Stomach (tissue), 4 donors: Measurements from ENCODE around the gene KLRC4.

Experiments used
- POLR2A ChIP-seq, 4 donors: fragments of 450-650 bp; IDR thresholded peaks; one replicate each; pipeline ENCODE4 v1.6.1; 2016; ENCODE audit warnings: antibody characterized with exemption in 4 of 4, control low read depth in 2 of 4, mild to moderate bottlenecking in 1 of 4, moderate library complexity in 1 of 4
- TF ChIP-seq, protein P1 (sequence below), 7 experiments: fragments of 450-650 bp in 4 of 7; fragments of 200-600 bp in 3 of 7; sonication (generic) in 3 of 7; IDR thresholded peaks; one replicate each; pipeline ENCODE4 v1.5.1; 2016 to 2019; ENCODE audit warnings: antibody characterized with exemption in 7 of 7, control low read depth in 2 of 7, mild to moderate bottlenecking in 1 of 7

DNA sequence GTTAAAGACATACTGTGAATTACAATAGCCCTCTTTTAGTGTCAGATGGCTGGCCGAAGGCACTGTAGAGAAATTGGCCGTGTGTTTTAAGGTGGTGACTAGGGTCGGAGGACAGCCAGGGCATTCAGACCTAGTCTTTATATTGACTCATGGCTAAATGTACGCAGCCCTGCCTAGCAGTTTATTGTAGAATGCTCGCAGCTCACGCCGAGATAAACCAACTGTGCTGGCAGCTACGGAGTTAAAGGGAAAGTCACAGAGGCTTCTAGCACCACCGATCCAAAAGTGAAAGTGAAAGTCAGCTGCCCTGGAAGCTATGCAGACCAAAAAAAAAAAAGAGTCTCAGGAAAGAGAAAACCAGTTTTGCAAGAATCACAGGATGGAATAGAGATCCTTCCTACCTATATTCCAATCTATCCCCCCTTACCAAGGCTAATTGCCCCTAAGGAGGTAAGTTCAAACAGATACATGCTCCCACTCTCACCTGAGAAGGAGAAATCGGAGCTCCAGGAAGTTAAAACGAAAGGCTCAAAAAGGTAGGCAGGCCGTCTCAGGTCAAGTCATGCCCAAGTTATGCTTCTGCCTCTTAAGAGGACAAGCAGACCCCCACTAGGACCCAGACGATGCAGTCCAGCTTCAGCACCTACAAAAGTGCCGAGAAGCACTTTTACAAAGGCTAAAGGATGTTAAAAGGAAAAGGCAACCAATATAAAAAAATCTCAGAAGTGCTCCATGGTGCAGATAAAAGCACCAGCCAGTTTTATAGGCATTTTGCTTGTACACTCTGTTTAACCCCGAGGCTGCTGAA lies 44.5 kb downstream of the KLRC4 start:
- TF ChIP-seq, protein P1, sequence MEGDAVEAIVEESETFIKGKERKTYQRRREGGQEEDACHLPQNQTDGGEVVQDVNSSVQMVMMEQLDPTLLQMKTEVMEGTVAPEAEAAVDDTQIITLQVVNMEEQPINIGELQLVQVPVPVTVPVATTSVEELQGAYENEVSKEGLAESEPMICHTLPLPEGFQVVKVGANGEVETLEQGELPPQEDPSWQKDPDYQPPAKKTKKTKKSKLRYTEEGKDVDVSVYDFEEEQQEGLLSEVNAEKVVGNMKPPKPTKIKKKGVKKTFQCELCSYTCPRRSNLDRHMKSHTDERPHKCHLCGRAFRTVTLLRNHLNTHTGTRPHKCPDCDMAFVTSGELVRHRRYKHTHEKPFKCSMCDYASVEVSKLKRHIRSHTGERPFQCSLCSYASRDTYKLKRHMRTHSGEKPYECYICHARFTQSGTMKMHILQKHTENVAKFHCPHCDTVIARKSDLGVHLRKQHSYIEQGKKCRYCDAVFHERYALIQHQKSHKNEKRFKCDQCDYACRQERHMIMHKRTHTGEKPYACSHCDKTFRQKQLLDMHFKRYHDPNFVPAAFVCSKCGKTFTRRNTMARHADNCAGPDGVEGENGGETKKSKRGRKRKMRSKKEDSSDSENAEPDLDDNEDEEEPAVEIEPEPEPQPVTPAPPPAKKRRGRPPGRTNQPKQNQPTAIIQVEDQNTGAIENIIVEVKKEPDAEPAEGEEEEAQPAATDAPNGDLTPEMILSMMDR (IDR thresholded peaks at IDR 0.05), result no peak
- no peak for TF ChIP-seq POLR2A (IDR thresholded peaks at IDR 0.05)
